Endothelial cell of umbilical vein (primary cell): ENCODE results near the gene SLC8A1.

Source experiments
- EZH2 ChIP-seq: IDR thresholded peaks from 2 replicates; pipeline ENCODE4 v1.6.1; 2012; ENCODE audit warnings: borderline replicate concordance, low read depth, mild to moderate bottlenecking, moderate library complexity, low read length, inconsistent platforms; ENCODE audit not compliant: severe bottlenecking
- POLR2A ChIP-seq: IDR thresholded peaks from 2 replicates; pipeline ENCODE4 v1.6.1; 2012; ENCODE audit warnings: low read depth, mild to moderate bottlenecking, control low read depth, low read length
- TF ChIP-seq, protein P1 (sequence below), 2 donors: IDR thresholded peaks; 1 replicate in 1 of 2; 2 replicates in 1 of 2; pipeline ENCODE4 v1.5.1; 2011; ENCODE audit warnings: low read length in 2 of 2, mild to moderate bottlenecking in 2 of 2, moderate library complexity in 2 of 2, control low read depth in 1 of 2, inconsistent platforms in 1 of 2, low read depth in 1 of 2; ENCODE audit not compliant: insufficient read depth in 1 of 2; ENCODE audit errors: extremely low read depth in 1 of 2

DNA sequence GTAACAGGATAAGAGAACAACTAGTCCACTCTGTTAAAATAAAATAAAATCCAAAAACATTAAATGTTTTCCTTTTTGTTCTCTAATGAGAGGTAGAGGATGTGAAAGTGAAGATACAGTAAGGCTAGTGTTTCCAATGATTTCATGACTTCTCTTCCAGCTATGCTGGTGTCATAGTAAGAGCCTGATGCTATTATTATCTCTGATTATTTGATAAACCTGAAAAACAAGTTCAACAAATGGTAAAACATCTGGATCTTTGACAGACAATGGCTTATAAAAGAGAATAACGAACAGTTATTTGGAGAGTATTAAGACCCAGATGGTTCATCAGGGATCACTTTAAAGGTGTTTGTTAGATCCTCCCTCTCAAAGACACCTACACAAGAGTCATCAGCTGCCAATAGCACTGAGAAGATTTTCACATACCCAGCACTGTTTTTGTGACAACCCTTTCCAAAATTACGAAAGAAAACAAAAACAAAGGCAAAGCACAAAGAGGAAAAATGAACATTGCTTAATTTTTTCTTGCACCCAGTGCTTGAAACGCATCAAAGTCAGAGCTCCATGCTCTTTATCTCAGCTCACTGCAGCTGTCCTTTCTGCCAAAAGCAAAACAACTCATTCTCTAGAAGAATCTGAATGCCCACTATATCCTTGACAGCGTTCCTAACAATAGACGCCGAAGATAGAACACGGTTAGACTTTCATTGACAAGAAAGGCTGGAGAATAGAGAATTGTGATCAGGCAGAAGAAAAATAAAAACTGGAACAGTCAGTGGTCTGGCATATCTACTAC is 168.6 kb downstream of the SLC8A1 start:
- TF ChIP-seq POLR2A = no peak
- TF ChIP-seq, protein P1, sequence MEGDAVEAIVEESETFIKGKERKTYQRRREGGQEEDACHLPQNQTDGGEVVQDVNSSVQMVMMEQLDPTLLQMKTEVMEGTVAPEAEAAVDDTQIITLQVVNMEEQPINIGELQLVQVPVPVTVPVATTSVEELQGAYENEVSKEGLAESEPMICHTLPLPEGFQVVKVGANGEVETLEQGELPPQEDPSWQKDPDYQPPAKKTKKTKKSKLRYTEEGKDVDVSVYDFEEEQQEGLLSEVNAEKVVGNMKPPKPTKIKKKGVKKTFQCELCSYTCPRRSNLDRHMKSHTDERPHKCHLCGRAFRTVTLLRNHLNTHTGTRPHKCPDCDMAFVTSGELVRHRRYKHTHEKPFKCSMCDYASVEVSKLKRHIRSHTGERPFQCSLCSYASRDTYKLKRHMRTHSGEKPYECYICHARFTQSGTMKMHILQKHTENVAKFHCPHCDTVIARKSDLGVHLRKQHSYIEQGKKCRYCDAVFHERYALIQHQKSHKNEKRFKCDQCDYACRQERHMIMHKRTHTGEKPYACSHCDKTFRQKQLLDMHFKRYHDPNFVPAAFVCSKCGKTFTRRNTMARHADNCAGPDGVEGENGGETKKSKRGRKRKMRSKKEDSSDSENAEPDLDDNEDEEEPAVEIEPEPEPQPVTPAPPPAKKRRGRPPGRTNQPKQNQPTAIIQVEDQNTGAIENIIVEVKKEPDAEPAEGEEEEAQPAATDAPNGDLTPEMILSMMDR (IDR thresholded peaks at IDR 0.05; ENCODE audit: extremely low read depth in 1 of 2, insufficient read depth in 1 of 2, low read depth in 1 of 2, low read length in 2 of 2) = no peak
- no peak for TF ChIP-seq EZH2
